OCI-LY7 (cell line): ENCODE data around the gene GRAP2. TPM values are rescaled to one million over a fixed set of nuclear protein-coding genes. Genes with fewer than 3 reads are reported as not detected.

Experiments used
- BruUV-seq: library from RNA; stranded (reverse); fragments of 400-500 nt; replicated peaks from 2 replicates; lab custom pipeline; 2021; lab: Mats Ljungman, UMichigan
- CTCF ChIA-PET: fragments of 300-600 bp; sonication (Branson Sonifier 250); formaldehyde crosslinking; loops from one replicate; lab custom pipeline; 2022; ENCODE audit warnings: antibody characterized with exemption; ENCODE audit not compliant: unreplicated experiment; lab: Charles Lee
- POLR2A ChIA-PET: fragments of 300-600 bp; sonication (Branson Sonifier 250); formaldehyde crosslinking; loops from one replicate; lab custom pipeline; 2022; ENCODE audit warnings: antibody characterized with exemption; lab: Charles Lee
- DNase-seq: peaks from one replicate; pipeline ENCODE4 v3.0.0-alpha.2; 2015; ENCODE audit warnings: low spot score
- H2AFZ ChIP-seq: fragments of 200-600 bp; sonication (generic), shearing (Covaris generic); 2 replicates; pipeline ENCODE4 v1.6.1; 2014; ENCODE audit warnings: mild to moderate bottlenecking, antibody characterized with exemption, low read length, moderate library complexity
- H3K27ac ChIP-seq: fragments of 200-600 bp; sonication (generic); 2 replicates; pipeline ENCODE4 v1.5.1; 2014; ENCODE audit warnings: mixed run types, low read depth, mild to moderate bottlenecking, moderate library complexity, low read length, inconsistent platforms; ENCODE audit not compliant: poor library complexity, severe bottlenecking
- H3K36me3 ChIP-seq: fragments of 200-600 bp; sonication (generic); 2 replicates; pipeline ENCODE4 v1.6.1; 2014; ENCODE audit warnings: mild to moderate bottlenecking, antibody characterized with exemption, low read length, moderate library complexity, mixed read lengths; ENCODE audit not compliant: insufficient read depth
- H3K4me1 ChIP-seq: fragments of 200-600 bp; sonication (generic); 2 replicates; pipeline ENCODE4 v1.5.1; 2014; ENCODE audit warnings: mild to moderate bottlenecking, low read length; ENCODE audit not compliant: insufficient read depth, poor library complexity, severe bottlenecking
- H3K4me2 ChIP-seq: fragments of 200-600 bp; sonication (generic); 2 replicates; pipeline ENCODE4 v1.6.1; 2014; ENCODE audit warnings: mild to moderate bottlenecking, low read length
- H3K4me3 ChIP-seq: fragments of 200-600 bp; sonication (generic); 2 replicates; pipeline ENCODE4 v1.5.1; 2014; ENCODE audit warnings: mild to moderate bottlenecking, low read depth, low read length; ENCODE audit not compliant: poor library complexity, severe bottlenecking
- H3K79me2 ChIP-seq: fragments of 200-600 bp; sonication (generic); 2 replicates; pipeline ENCODE4 v1.6.1; 2016; ENCODE audit warnings: low read depth, mild to moderate bottlenecking, low read length, moderate library complexity, mixed read lengths; ENCODE audit not compliant: insufficient read depth
- H3K9me2 ChIP-seq: fragments of 200-600 bp; sonication (generic); 2 replicates; pipeline ENCODE4 v1.6.1; 2016; ENCODE audit warnings: mild to moderate bottlenecking, low read length, mixed read lengths; ENCODE audit not compliant: insufficient read depth
- H3K9me3 ChIP-seq: fragments of 200-600 bp; sonication (generic); 2 replicates; pipeline ENCODE4 v1.6.1; 2014; ENCODE audit warnings: mild to moderate bottlenecking, mixed run types, low read length, mixed read lengths
- H4K20me1 ChIP-seq: fragments of 200-600 bp; sonication (generic); 2 replicates; pipeline ENCODE4 v1.6.1; 2014; ENCODE audit warnings: mild to moderate bottlenecking, antibody characterized with exemption, low read length, moderate library complexity, mixed read lengths; ENCODE audit not compliant: insufficient read depth
- CTCF ChIP-seq: fragments of 200-600 bp; sonication (generic); conservative IDR thresholded peaks from 2 replicates; pipeline ENCODE4 v1.5.1; 2014; ENCODE audit warnings: mild to moderate bottlenecking, antibody characterized with exemption, low read length, moderate library complexity, mixed read lengths
- EZH2phosphoT487 ChIP-seq: fragments of 200-600 bp; sonication (generic); IDR thresholded peaks from 2 replicates; pipeline ENCODE4 v1.6.1; 2018; ENCODE audit warnings: low read depth, borderline replicate concordance, mild to moderate bottlenecking, mixed run types, antibody characterized with exemption, low read length, moderate library complexity, mixed read lengths
- intact Hi-C: fragments of 100-400 bp; cut with micrococcal nuclease; formaldehyde crosslinking; loops from one replicate; pipeline ENCODE4 v1.10.0; 2022; ENCODE audit not compliant: unreplicated experiment
- total RNA-seq, 2 experiments: library from RNA; depleted of rRNA in 1 of 2; stranded (reverse); fragments of >200 nt in 1 of 2; shearing (Covaris generic) in 1 of 2; gene quantifications; 2 replicates each; pipeline ENCODE4 v1.2.3, GENCODE V29; 2014 to 2022

The GRAP2 gene
- total RNA-seq, 2 experiments from 2014 or later = not detected

DNA sequence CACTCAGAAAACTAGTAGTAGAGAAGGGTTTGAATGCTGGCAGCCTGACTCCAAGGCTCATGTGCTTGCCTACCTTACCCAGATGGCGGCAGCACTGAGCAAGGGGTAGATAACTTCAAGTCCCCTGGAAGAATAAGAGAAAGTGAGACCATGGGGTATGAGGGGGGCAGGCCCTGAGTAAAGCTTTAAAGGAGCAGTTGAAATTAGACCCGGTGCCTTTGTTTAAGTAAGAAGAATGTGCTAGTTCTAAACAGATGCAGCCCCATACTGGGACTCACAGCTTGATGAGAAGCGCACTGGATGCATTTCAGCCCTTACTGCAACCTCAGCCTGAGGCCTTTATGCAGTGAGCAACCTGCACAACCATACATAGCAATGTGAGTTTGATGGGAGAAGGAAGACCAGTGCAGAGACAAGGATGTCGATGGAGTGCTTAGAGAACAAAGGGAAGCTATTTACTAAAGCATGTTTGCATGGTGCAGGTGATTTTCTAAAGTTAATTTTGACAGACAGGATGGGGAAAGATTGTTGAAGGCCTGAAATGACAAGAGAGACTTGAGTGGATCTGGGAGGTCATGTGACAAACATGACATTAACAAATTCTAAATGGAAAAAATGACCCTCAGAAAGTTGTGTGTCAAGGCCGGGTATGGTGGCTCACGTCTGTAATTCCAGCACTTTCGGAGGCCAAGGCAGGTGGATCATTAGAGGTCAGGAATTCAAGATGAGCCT, 32.2 kb downstream of the GRAP2 start:
- DNase-seq = peak; percentile 68
- POLR2A ChIA-PET = interaction anchor here (0.5 kb wide), 1 partner anchor 347 kb away, joined by 4 read pairs; no protein-coding TSS in a partner anchor
- BruUV-seq = no TSS peak
- intact Hi-C loops = loop anchor here (5.0 kb wide), 1 partner anchor 89 kb away; no protein-coding TSS in a partner anchor
- Histone ChIP-seq H3K4me2 (no peak overlapping the region), H3K27ac (no peak overlapping the region), H3K4me3 (no peak overlapping the region), H3K9me2 (no peaks in the 10 kb centered on the region), H3K9me3 (no peaks in the 10 kb centered on the region), H3K4me1 (peaks cover 25% of the 10 kb centered on the region), H3K36me3 (no peaks in the 10 kb centered on the region), H4K20me1 (no peaks in the 10 kb centered on the region), H3K79me2 (no peaks in the 10 kb centered on the region), H2AFZ (no peak overlapping the region)
- CTCF ChIA-PET = interaction anchor here (0.6 kb wide), 1 partner anchor 184 kb away, joined by 4 read pairs; no protein-coding TSS in a partner anchor
- TF ChIP-seq CTCF = peak; percentile 90
- no peak for TF ChIP-seq EZH2phosphoT487

GRCh38 chr22:39933741-39934140, 32.9 kb downstream of the GRAP2 start:
- no peak overlapping the region; the same call in 1 of the 2 replicates for H3K4me2 ChIP-seq
- H3K4me3 ChIP-seq = no peak overlapping the region
- peaks cover 25% of the 10 kb centered on the region for H3K4me1 ChIP-seq
- no peaks in the 10 kb centered on the region for H3K9me2 ChIP-seq
- no peaks in the 10 kb centered on the region for H3K79me2 ChIP-seq
- no peaks in the 10 kb centered on the region for H3K36me3 ChIP-seq
- H3K9me3 ChIP-seq = no peaks in the 10 kb centered on the region
- TF ChIP-seq CTCF = no peak
- TF ChIP-seq EZH2phosphoT487 = no peak
- H3K27ac ChIP-seq = no peak overlapping the region
- H2AFZ ChIP-seq = no peak overlapping the region
- ChIA-PET POLR2A (no interaction called here), CTCF (no interaction called here)
- DNase-seq = peak; percentile 57
- no TSS peak for BruUV-seq
- no peaks in the 10 kb centered on the region for H4K20me1 ChIP-seq
- intact Hi-C loops = loop anchor here (5.0 kb wide), 1 partner anchor 89 kb away; no protein-coding TSS in a partner anchor

GRCh38 chr22:39935116-39935515, 34.2 kb downstream of the GRAP2 start:
- Histone ChIP-seq H3K4me1 (peaks cover 25% of the 10 kb centered on the region), H3K79me2 (no peaks in the 10 kb centered on the region), H2AFZ (no peak overlapping the region), H4K20me1 (no peaks in the 10 kb centered on the region), H3K27ac (no peak overlapping the region), H3K36me3 (no peaks in the 10 kb centered on the region), H3K9me3 (no peaks in the 10 kb centered on the region), H3K4me2 (no peak overlapping the region), H3K4me3 (no peak overlapping the region), H3K9me2 (no peaks in the 10 kb centered on the region)
- ChIA-PET CTCF (no interaction called here), POLR2A (no interaction called here)
- TF ChIP-seq CTCF = no peak
- no peak for TF ChIP-seq EZH2phosphoT487
- DNase-seq = no peak
- intact Hi-C loops = no loop called here
- BruUV-seq = no TSS peak
